Endodermal cell (in vitro differentiated cells): Measurements from ENCODE around the gene ANGPTL4. TPM values are rescaled to one million over a fixed set of nuclear protein-coding genes. Genes with fewer than 3 reads are reported as not detected.

Experiments
- DNase-seq: peaks from one replicate; pipeline ENCODE4 v3.0.0-alpha.2; 2017
- H3K27ac ChIP-seq: 2 replicates; pipeline ENCODE4 v1.5.1; 2013; ENCODE audit warnings: mild to moderate bottlenecking, low read depth, low read length, moderate library complexity
- H3K27me3 ChIP-seq: 2 replicates; pipeline ENCODE4 v1.6.1; 2013; ENCODE audit warnings: mild to moderate bottlenecking, low read length, moderate library complexity; ENCODE audit not compliant: insufficient read depth, control insufficient read depth, poor library complexity, severe bottlenecking
- H3K36me3 ChIP-seq: 2 replicates; pipeline ENCODE4 v1.7.0; 2013; ENCODE audit warnings: mild to moderate bottlenecking, low read length, moderate library complexity; ENCODE audit not compliant: control insufficient read depth, insufficient read depth
- H3K4me1 ChIP-seq: one replicate; pipeline ENCODE4 v1.7.0; 2013; ENCODE audit warnings: low read length; ENCODE audit not compliant: control insufficient read depth, insufficient read depth
- H3K4me3 ChIP-seq: 2 replicates; pipeline ENCODE4 v1.5.1; 2013; ENCODE audit warnings: mild to moderate bottlenecking, low read length, moderate library complexity
- H3K9ac ChIP-seq: 2 replicates; pipeline ENCODE4 v1.6.1; 2013; ENCODE audit warnings: mild to moderate bottlenecking, low read length, moderate library complexity; ENCODE audit not compliant: poor library complexity, severe bottlenecking; ENCODE audit errors: extremely low read depth
- H3K9me3 ChIP-seq: 2 replicates; pipeline ENCODE4 v1.6.1; 2013; ENCODE audit warnings: mild to moderate bottlenecking, low read length, moderate library complexity; ENCODE audit not compliant: control insufficient read depth
- H3K27ac Mint-ChIP-seq: 2 replicates; pipeline ENCODE4 v1.8.0; 2020; ENCODE audit warnings: mixed read lengths
- H3K27me3 Mint-ChIP-seq: 2 replicates; pipeline ENCODE4 v1.8.0; 2021; ENCODE audit warnings: mild to moderate bottlenecking, mixed read lengths; ENCODE audit not compliant: insufficient read depth
- H3K36me3 Mint-ChIP-seq: 2 replicates; pipeline ENCODE4 v1.8.0; 2020; ENCODE audit warnings: low read depth, mixed read lengths
- H3K4me1 Mint-ChIP-seq: 2 replicates; pipeline ENCODE4 v1.8.0; 2020; ENCODE audit warnings: mixed read lengths
- H3K4me3 Mint-ChIP-seq: 2 replicates; pipeline ENCODE4 v1.8.0; 2020; ENCODE audit warnings: mild to moderate bottlenecking, moderate library complexity, mixed read lengths
- H3K9me3 Mint-ChIP-seq: 2 replicates; pipeline ENCODE4 v1.8.0; 2020; ENCODE audit warnings: mild to moderate bottlenecking, mixed read lengths
- WGBS, 2 experiments: methylation state at CpG; one replicate each; pipeline versions ENCODE4 v1.1.5 to v1.1.7; 2013; ENCODE audit warnings: missing lambda C conversion rate in 2 of 2, mixed read lengths in 1 of 2; ENCODE audit not compliant: insufficient coverage in 1 of 2, insufficient read length in 1 of 2; 5-methylcytosine and 5-hydroxymethylcytosine counted together
- total RNA-seq, 2 donors: library from RNA; stranded (reverse); fragmentation: NEBNext Ultra II Directional in 1 of 2; extraction: Animal tissue kit (Norgen Biotek cat#: 25700) in 1 of 2; gene quantifications; 2 replicates in 1 of 2; 3 replicates in 1 of 2; pipeline ENCODE4 v1.2.1, GENCODE V29; 2021
- TF ChIP-seq, protein P1 (sequence below): fragments of 200-600 bp; sonication (generic); conservative IDR thresholded peaks from 2 replicates; pipeline ENCODE4 v1.5.0; 2021; ENCODE audit warnings: antibody characterized with exemption, mild to moderate bottlenecking

ANGPTL4 gene
- total RNA-seq, 2 donors from 2014 or later = 10.9 to 13.2 TPM

GRCh38 chr19:8387688-8388611 lies 24.0 kb downstream of the ANGPTL4 start:
- peak overlapping the region; percentile 48 for H3K27ac Mint-ChIP-seq
- Histone ChIP-seq H3K4me1 (peaks cover 11% of the 10 kb centered on the region), H3K9ac (no peak overlapping the region), H3K9me3 (peaks cover 15% of the 10 kb centered on the region), H3K27me3 (no peaks in the 10 kb centered on the region), H3K4me3 (no peak overlapping the region), H3K36me3 (peaks cover 10% of the 10 kb centered on the region), H3K27ac (no peak overlapping the region)
- TF ChIP-seq, protein P1, sequence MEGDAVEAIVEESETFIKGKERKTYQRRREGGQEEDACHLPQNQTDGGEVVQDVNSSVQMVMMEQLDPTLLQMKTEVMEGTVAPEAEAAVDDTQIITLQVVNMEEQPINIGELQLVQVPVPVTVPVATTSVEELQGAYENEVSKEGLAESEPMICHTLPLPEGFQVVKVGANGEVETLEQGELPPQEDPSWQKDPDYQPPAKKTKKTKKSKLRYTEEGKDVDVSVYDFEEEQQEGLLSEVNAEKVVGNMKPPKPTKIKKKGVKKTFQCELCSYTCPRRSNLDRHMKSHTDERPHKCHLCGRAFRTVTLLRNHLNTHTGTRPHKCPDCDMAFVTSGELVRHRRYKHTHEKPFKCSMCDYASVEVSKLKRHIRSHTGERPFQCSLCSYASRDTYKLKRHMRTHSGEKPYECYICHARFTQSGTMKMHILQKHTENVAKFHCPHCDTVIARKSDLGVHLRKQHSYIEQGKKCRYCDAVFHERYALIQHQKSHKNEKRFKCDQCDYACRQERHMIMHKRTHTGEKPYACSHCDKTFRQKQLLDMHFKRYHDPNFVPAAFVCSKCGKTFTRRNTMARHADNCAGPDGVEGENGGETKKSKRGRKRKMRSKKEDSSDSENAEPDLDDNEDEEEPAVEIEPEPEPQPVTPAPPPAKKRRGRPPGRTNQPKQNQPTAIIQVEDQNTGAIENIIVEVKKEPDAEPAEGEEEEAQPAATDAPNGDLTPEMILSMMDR = no peak
- H3K9me3 Mint-ChIP-seq = peaks cover 14% of the 10 kb centered on the region
- no peaks in the 10 kb centered on the region for H3K27me3 Mint-ChIP-seq
- peaks cover 20% of the 10 kb centered on the region for H3K36me3 Mint-ChIP-seq
- H3K4me1 Mint-ChIP-seq = peaks cover 29% of the 10 kb centered on the region
- WGBS, 2 experiments = 88 to 94% methylated on average over 8 to 16 of the region's 16 CpGs
- no peak for DNase-seq
- no peak overlapping the region for H3K4me3 Mint-ChIP-seq

GRCh38 chr19:8388612-8388958 lies 24.6 kb downstream of the ANGPTL4 start:
- Mint-ChIP-seq H3K9me3 (peaks cover 14% of the 10 kb centered on the region), H3K36me3 (peaks cover 20% of the 10 kb centered on the region), H3K4me3 (no peak overlapping the region), H3K27ac (no peak overlapping the region), H3K27me3 (no peaks in the 10 kb centered on the region), H3K4me1 (peaks cover 26% of the 10 kb centered on the region)
- Histone ChIP-seq H3K4me1 (peaks cover 11% of the 10 kb centered on the region), H3K36me3 (peaks cover 10% of the 10 kb centered on the region), H3K4me3 (no peak overlapping the region), H3K9me3 (peaks cover 15% of the 10 kb centered on the region), H3K9ac (no peak overlapping the region), H3K27ac (no peak overlapping the region), H3K27me3 (no peaks in the 10 kb centered on the region)
- DNase-seq = no peak
- TF ChIP-seq, protein P1 = no peak
- WGBS, 2 experiments = no CpG with 5 or more reads among the region's 2 CpGs

GRCh38 chr19:8389891-8390616 lies 26.1 kb downstream of the ANGPTL4 start, which contains the start of gene RAB11B:
Gene RAB11B (plus strand): TSS chr19:8390360. CDS start chr19:8390417, 57 bp downstream.
- H3K4me3 Mint-ChIP-seq = peak within 1 kb of the TSS; percentile 79
- Histone ChIP-seq H3K36me3 (peaks cover 10% of the 10 kb centered on the region), H3K27me3 (no peaks in the 10 kb centered on the region), H3K4me1 (peaks cover 11% of the 10 kb centered on the region), H3K27ac (peak within 1 kb of the TSS; percentile 100), H3K4me3 (peak within 1 kb of the TSS; percentile 82), H3K9me3 (peaks cover 15% of the 10 kb centered on the region), H3K9ac (peak within 1 kb of the TSS; percentile 98)
- H3K36me3 Mint-ChIP-seq = peaks cover 22% of the 10 kb centered on the region
- peak within 1 kb of the TSS; percentile 99 for H3K27ac Mint-ChIP-seq
- H3K27me3 Mint-ChIP-seq = no peaks in the 10 kb centered on the region
- TF ChIP-seq, protein P1 = no peak
- WGBS, 2 experiments = 0% methylated on average over 47 to 70 of the region's 70 CpGs
- DNase-seq = peak; percentile 100
- peaks cover 12% of the 10 kb centered on the region for H3K4me1 Mint-ChIP-seq
- H3K9me3 Mint-ChIP-seq = peaks cover 14% of the 10 kb centered on the region
